GM13976 (cell line): ENCODE measurements around the gene MAPRE3.
"Not testable (repeated sequence)": the region's sequence is repeated elsewhere in the genome, so short reads cannot be mapped to it uniquely, and the experiment has no call there.

Experiments
- DNase-seq: peaks from one replicate; pipeline ENCODE4 v3.0.0; 2012; ENCODE audit warnings: low spot score
- in situ Hi-C: fragments of 300-500 bp; cut with MboI; formaldehyde crosslinking; loops from one replicate; pipeline ENCODE4 v1.12.0; 2022; ENCODE audit warnings: low sequenced_read_pairs, mixed read lengths, inconsistent platforms; ENCODE audit not compliant: unreplicated experiment
- TF ChIP-seq, protein P1 (sequence below): IDR thresholded peaks from 2 replicates; pipeline ENCODE4 v1.5.1; 2012; ENCODE audit warnings: borderline replicate concordance, mild to moderate bottlenecking; ENCODE audit not compliant: insufficient read depth; ENCODE audit errors: extremely low read depth, missing control alignments, control extremely low read depth

Gene MAPRE3

GRCh38 chr2:26970244-26970927 is at the start of gene MAPRE3:
Gene MAPRE3, plus strand, starts transcription at chr2:26970637. Its CDS starts 51,582 bp downstream, at chr2:27022219.
- TF ChIP-seq, protein P1, sequence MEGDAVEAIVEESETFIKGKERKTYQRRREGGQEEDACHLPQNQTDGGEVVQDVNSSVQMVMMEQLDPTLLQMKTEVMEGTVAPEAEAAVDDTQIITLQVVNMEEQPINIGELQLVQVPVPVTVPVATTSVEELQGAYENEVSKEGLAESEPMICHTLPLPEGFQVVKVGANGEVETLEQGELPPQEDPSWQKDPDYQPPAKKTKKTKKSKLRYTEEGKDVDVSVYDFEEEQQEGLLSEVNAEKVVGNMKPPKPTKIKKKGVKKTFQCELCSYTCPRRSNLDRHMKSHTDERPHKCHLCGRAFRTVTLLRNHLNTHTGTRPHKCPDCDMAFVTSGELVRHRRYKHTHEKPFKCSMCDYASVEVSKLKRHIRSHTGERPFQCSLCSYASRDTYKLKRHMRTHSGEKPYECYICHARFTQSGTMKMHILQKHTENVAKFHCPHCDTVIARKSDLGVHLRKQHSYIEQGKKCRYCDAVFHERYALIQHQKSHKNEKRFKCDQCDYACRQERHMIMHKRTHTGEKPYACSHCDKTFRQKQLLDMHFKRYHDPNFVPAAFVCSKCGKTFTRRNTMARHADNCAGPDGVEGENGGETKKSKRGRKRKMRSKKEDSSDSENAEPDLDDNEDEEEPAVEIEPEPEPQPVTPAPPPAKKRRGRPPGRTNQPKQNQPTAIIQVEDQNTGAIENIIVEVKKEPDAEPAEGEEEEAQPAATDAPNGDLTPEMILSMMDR = no peak
- in situ Hi-C loops = loop anchor here (25.0 kb wide), 2 partner anchors 217 to 317 kb away; partner anchors contain the start of genes DNAJC5G and TRIM54
- peak; percentile 96 for DNase-seq

DNA sequence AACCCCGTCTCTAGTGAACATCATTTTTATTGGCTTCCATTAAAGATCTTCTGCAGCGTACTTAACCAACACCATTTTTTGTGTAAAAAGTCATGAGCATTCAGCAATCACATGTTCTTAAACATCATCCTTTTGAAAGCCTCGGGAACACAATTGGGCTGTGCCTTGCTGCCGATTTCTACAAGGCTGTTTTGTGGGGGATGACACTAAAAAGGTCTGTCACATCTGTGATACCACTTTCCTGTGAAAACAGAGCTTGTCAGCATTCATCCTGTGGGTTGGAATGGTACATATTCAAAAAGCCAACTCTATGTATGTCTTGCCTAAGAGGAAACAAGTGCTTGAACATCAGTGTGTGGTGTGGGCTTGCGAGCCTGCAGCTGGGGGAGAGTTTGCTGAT is 49.1 kb upstream of the MAPRE3 start:
- TF ChIP-seq, protein P1 = no peak
- in situ Hi-C loops = no loop called here
- DNase-seq = no peak

DNA sequence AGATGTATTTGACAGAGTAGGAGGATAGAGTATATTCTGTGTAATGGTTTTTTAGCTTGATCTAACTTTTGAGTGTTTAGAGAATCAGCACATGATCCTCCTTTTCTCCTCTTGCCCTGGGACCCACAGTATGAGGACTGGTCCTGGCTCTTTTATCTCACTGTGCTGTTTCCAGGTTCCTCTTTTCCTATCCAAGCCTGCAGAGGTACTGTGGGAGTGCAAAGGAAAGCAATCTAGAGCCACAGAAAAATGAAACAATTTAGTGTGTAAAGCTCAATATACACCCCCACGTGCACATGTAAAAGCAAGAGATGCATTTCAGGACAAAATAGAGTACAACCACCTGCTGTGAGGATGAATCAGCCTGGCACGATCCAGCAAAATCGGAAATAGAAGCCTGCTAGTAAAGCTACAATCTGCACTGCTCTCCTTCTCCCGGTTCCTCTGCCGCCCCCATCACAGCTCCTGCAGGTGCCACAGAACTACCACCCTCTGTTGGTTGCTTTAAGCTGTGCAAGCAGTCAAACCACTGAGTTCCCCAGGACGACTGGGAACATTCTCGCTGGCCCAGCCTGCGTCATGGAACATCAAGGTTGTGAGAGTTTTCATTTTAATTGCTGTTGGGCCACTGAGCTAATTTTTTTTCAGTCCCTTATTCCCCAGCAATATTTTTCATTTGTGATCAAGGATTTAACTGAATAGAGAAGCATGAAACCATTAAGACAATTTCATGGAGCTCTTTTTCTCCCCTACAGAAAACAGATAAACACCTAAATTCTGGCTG is 47.8 kb upstream of the MAPRE3 start:
- DNase-seq = peak; percentile 71
- TF ChIP-seq, protein P1 = peak; percentile 60
- in situ Hi-C loops = no loop called here

DNA sequence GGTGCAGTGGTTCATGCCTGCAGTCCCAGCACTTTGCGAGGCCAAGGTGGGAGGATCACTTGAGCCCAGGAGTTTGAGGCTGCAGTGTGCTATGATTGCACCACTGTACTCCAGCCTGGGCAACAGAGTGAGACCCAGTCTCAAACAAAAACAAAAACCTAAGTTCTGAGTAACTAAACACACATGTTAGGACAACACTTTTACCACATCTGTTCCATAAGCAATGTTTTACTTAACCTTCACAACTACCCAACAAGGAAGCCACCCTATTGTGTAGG is 47.3 kb upstream of the MAPRE3 start:
- DNase-seq, in situ Hi-C loops: not testable (repeated sequence)

DNA sequence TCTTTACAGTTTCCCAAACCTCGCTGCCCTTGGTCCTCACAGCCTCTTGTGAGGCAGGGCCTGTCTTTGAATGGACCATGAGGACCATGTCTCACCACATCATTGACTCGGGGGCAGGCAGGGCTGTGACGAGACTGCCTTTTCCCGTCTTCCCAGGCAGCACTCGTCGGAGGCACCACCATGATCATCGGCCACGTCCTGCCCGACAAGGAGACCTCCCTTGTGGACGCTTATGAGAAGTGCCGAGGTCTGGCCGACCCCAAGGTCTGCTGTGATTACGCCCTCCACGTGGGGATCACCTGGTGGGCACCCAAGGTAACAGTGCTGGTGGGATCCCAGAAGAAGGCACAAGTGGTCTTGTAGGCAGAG is 45.7 kb upstream of the MAPRE3 start:
- TF ChIP-seq, protein P1 = no peak
- in situ Hi-C loops = loop anchor here (25.0 kb wide), 1 partner anchor 87 kb away; the partner anchor contains the start of gene DPYSL5
- no peak for DNase-seq

DNA sequence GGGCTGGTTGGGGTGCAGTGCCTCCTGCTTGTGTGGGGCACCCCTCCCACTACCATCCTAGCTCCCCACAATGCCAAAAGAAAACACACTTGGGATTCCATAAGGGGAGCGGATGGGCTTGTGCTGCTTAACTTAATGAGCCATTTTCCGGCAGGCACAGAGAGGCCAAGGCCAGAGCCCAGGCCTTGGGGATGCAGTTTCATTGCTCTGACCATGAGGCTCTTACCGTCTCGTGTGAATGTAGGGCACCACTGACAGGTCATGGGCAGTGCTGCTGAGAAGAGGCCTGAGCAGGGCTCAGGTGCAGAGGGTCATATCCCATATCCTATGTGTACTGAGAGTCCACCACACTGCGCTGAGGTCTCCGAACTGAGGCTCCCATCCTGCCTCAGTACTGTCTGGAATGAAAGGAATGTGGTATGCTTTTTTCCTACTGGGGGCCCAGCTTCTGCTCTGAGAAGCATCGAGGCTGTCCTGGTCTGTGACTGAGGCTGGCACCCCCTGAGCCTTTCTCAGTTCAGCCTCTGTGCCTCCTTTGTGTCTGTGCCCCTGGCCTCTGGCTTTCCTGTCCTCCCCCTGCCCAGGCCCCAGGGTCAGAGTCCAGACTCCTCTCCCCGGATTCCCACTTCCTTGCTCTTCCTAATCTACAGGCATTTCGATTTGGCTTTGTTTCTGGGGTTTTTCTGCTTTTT is 45.2 kb upstream of the MAPRE3 start:
- no peak for DNase-seq

More for the DNA sequence above, 45.2 kb upstream of the MAPRE3 start:
- TF ChIP-seq, protein P1 = no peak
- in situ Hi-C loops = loop anchor here (25.0 kb wide), 1 partner anchor 88 kb away; the partner anchor contains the start of gene DPYSL5
